Mammary epithelial cell (primary cell): ENCODE results near the gene NOL3.

Source experiments
- EZH2 ChIP-seq: IDR thresholded peaks from 2 replicates; pipeline ENCODE4 v1.6.1; 2012; ENCODE audit warnings: low read length, inconsistent platforms, borderline replicate concordance
- TF ChIP-seq, protein P1 (sequence below), 2 donors: IDR thresholded peaks in 1 of 2; conservative IDR thresholded peaks in 1 of 2; 2 replicates each; pipeline ENCODE4 v1.5.1; 2011 to 2012; ENCODE audit warnings: inconsistent platforms in 2 of 2, low read length in 2 of 2, mild to moderate bottlenecking in 2 of 2, control low read depth in 1 of 2, low read depth in 1 of 2; ENCODE audit not compliant: insufficient read depth in 1 of 2; ENCODE audit errors: extremely low read depth in 1 of 2

DNA sequence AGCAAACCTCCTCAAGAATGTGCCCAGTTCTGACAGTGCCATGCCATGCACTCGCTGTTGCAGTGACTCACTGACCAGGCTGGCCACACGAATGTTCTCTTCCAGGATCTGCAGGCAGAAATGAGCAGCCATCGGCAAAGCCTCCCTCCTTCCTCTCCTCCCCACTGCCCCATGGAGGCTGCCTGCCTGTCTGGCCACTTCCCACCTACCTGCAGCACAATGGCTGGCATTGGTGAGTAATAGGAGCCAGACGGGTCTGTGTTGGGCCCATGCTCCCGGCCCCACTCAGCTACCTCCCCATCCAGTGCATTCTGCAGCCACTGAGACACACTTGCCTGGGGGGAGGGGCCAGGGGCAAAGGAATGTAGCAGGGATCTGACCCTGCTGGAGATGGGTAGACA, 16.2 kb downstream of the NOL3 start:
- TF ChIP-seq, protein P1, sequence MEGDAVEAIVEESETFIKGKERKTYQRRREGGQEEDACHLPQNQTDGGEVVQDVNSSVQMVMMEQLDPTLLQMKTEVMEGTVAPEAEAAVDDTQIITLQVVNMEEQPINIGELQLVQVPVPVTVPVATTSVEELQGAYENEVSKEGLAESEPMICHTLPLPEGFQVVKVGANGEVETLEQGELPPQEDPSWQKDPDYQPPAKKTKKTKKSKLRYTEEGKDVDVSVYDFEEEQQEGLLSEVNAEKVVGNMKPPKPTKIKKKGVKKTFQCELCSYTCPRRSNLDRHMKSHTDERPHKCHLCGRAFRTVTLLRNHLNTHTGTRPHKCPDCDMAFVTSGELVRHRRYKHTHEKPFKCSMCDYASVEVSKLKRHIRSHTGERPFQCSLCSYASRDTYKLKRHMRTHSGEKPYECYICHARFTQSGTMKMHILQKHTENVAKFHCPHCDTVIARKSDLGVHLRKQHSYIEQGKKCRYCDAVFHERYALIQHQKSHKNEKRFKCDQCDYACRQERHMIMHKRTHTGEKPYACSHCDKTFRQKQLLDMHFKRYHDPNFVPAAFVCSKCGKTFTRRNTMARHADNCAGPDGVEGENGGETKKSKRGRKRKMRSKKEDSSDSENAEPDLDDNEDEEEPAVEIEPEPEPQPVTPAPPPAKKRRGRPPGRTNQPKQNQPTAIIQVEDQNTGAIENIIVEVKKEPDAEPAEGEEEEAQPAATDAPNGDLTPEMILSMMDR (conservative IDR thresholded peaks at IDR 0.05 in 1 of 2, IDR thresholded peaks at IDR 0.05 in 1 of 2; ENCODE audit: extremely low read depth in 1 of 2, insufficient read depth in 1 of 2, low read depth in 1 of 2, low read length in 2 of 2) = no peak
- TF ChIP-seq EZH2 = no peak
